ENCODE data around the gene CDKN2B-AS1.

GRCh38 chr9:22054529-22054928, 59.9 kb downstream of the CDKN2B-AS1 start:
- TF ChIP-seq POLR2AphosphoS5 (IDR thresholded peaks at IDR 0.05; ENCODE audit: low read depth) (no peak), CTCF (conservative IDR thresholded peaks at IDR 0.05; ENCODE audit: low read depth in 2 of 2) (no peak), EZH2 (IDR thresholded peaks at IDR 0.05; ENCODE audit: low read depth, unreplicated experiment) (no peak), STAT1 (IDR thresholded peaks at IDR 0.05; ENCODE audit: unreplicated experiment) (no peak), REST (IDR thresholded peaks at IDR 0.05; ENCODE audit: unreplicated experiment) (no peak), EZH2phosphoT487 (IDR thresholded peaks at IDR 0.05; ENCODE audit: unreplicated experiment) (no peak), ZNF331 (CRISPR knock-in tag; IDR thresholded peaks at IDR 0.05; ENCODE audit: low read depth) (no peak), CREB1 (CRISPR knock-in tag; IDR thresholded peaks at IDR 0.05; ENCODE audit: low read depth) (no peak), ETS1 (IDR thresholded peaks at IDR 0.05) (no peak), ZNF462 (CRISPR knock-in tag; IDR thresholded peaks at IDR 0.05) (no peak), JUNB (IDR thresholded peaks at IDR 0.05; ENCODE audit: unreplicated experiment) (no peak), ZNF114 (CRISPR knock-in tag; IDR thresholded peaks at IDR 0.05) (no peak)

All from GM23338 (cell line).